ENCODE data around the gene HECTD1.
A peak's percentile ranks its signal among the peaks of the same experiment; 100 is the strongest.
"Not testable (repeated sequence)": the region's sequence is repeated elsewhere in the genome, so short reads cannot be mapped to it uniquely, and the experiment has no call there.

Gene HECTD1

DNA sequence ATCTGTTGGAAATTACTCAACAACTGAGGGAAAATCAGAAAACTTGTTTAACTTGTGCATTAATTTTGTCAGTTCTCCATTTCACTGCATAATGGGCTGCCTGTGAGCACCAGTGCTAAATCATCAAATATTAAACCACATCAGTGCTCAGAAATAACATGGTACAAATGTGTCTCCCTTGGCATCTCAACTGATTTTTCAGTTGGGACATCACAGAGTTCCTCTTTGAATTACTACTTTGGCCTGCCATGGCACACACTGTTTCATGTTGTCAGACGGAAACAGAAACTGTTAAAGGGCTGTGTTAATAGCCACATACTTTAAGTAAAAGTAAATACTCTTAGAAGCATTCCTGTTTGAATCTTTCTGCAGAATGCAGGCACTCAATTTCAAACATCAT, 139.4 kb downstream of the HECTD1 start:
- DNase-seq (ENCODE audit: insufficient read length, low spot score) (no peak), FAIRE-seq (no peak)
- TF ChIP-seq SPI1 (IDR thresholded peaks at IDR 0.05; ENCODE audit: low read depth, low read length) (peak; percentile 38; the same call in 1 of the 2 replicates), POU2F2 (IDR thresholded peaks at IDR 0.05; ENCODE audit: low read depth, low read length) (no peak)

DNA sequence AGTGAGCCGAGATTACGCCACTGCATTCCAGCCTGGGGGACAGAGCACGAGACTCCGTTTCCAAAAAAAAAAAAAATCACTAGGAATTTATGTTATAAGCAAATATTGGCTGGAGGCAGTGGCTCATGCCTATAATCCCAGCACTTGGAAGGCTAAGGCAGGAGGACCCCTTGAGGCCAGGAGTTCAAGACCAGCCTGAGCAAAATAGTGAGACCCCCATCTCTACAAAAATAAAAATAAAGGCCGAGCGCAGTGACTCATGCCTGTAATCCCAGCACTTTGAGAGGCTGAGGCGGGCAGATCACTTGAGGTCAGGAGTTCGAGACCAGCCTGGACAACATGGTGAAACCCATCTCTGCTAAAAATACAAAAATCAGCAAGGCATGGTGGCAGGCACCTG, 144.7 kb downstream of the HECTD1 start:
- not testable (repeated sequence) for FAIRE-seq; DNase-seq (ENCODE audit: insufficient read length, low spot score)

GRCh38 chr14:31060253-31060875, 147.2 kb downstream of the HECTD1 start:
- no peak for FAIRE-seq
- DNase-seq (ENCODE audit: insufficient read length, low spot score), result no peak
- TF ChIP-seq PAX5 (IDR thresholded peaks at IDR 0.05; ENCODE audit: insufficient read depth, low read length, severe bottlenecking) (no peak), TAF1 (IDR thresholded peaks at IDR 0.05; ENCODE audit: low read depth, low read length) (no peak), POU2F2 (IDR thresholded peaks at IDR 0.05; ENCODE audit: low read depth, low read length) (no peak), SPI1 (IDR thresholded peaks at IDR 0.05; ENCODE audit: low read depth, low read length) (no peak), POLR2AphosphoS5 (IDR thresholded peaks at IDR 0.05; ENCODE audit: low read depth, low read length) (no peak), POLR2A (IDR thresholded peaks at IDR 0.05; ENCODE audit: low read depth, low read length) (no peak)

DNA sequence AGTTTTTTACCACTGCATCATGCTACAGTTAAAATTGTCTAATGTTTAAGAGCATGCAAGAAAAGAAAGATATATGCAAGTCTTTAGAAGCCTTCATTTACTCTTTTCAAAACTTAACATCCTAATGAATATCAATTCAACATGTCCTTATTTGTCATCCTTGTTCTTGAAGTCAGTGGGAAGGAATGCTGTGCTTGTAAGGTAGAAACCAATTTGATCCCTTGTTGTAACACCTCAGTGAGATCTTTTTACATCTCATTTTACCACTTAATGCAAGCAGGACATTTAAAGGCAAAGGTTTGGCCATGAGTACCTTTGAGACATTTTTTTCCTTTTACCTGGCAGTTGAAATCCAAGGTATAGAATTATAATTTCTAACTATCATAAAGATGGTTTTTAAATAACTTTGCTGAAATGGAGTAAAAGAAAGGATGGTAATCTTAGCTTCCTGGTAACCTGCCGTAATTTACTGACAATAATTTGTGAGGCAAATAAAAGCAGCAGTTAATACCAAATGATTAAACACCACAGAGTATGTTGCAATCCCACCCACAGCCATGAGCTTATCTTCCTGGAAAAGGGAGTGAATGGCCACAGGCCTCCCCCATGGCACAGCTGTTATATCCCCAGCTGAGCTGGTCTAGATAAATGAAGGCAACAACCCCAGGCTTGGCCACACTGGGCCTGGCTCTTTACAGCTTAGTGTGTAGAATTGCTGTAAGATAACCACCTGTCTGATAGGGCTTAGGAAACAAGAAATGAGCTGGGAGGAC, 148.3 kb downstream of the HECTD1 start:
- FAIRE-seq (no peak), DNase-seq (ENCODE audit: insufficient read length, low spot score) (no peak)
- no peak for TF ChIP-seq POU2F2 (IDR thresholded peaks at IDR 0.05; ENCODE audit: low read depth, low read length)
- no peak for TF ChIP-seq POLR2A (IDR thresholded peaks at IDR 0.05; ENCODE audit: low read depth, low read length)
- no peak for TF ChIP-seq PAX5 (IDR thresholded peaks at IDR 0.05; ENCODE audit: insufficient read depth, low read length, severe bottlenecking)
- TF ChIP-seq TAF1 (IDR thresholded peaks at IDR 0.05; ENCODE audit: low read depth, low read length), result no peak
- no peak for TF ChIP-seq SPI1 (IDR thresholded peaks at IDR 0.05; ENCODE audit: low read depth, low read length)
- TF ChIP-seq POLR2AphosphoS5 (IDR thresholded peaks at IDR 0.05; ENCODE audit: low read depth, low read length), result no peak

DNA sequence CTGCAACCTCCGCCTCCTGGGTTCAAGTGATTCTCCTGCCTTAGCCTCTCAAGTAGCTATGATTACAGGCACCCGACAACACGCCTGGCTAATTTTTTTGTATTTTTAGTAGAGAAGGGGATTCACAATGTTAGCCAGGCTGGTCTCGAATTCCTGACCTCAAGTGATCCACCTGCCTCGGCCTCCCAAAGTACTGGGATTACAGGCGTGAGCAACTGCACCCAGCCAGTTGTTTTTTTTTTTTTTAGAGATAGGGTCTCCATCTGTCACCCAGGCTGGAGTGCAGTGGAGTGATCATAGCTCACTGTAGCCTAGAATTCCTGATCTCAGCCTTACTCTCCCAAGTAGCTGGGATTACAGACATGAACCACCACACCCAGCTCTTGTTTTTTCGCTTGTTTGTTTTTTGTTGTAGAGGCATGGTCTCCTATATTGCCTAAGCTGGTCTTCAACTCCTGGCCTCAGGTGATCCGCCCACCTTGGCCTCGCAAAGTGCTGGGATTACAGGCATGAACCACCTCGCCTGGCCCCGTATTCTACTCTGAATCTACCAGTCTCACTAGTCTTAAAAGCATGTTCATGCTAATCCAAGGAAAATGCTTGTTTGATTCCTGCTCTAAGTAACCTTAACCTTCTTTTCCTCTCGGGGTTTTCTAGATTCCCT, 149.8 kb downstream of the HECTD1 start:
- FAIRE-seq, result no peak
- no peak for DNase-seq (ENCODE audit: insufficient read length, low spot score)
- TF ChIP-seq TAF1 (IDR thresholded peaks at IDR 0.05; ENCODE audit: low read depth, low read length) (no peak), POU2F2 (IDR thresholded peaks at IDR 0.05; ENCODE audit: low read depth, low read length) (no peak), POLR2A (IDR thresholded peaks at IDR 0.05; ENCODE audit: low read depth, low read length) (no peak), PAX5 (IDR thresholded peaks at IDR 0.05; ENCODE audit: insufficient read depth, low read length, severe bottlenecking) (no peak), POLR2AphosphoS5 (IDR thresholded peaks at IDR 0.05; ENCODE audit: low read depth, low read length) (no peak), SPI1 (IDR thresholded peaks at IDR 0.05; ENCODE audit: low read depth, low read length) (no peak)

DNA sequence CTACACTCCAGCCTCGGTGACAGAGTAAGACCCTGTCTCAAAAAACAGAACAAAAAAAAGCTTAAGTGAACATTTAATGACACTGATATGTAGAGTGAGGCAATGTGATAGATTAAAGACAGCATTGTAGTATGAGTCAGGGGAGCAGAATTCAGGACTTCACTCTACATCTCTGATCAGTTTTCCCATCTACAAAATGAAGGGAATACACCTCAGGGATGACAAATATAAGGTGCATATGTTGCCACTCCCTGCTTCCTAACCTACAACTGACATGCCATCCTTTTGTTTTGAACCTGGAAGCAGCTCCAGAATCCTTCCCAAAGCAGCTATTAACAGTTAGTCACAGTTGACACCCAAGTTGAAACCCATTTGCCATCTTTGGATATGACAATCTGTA, 150.6 kb downstream of the HECTD1 start:
- TF ChIP-seq POU2F2 (IDR thresholded peaks at IDR 0.05; ENCODE audit: low read depth, low read length) (no peak), POLR2AphosphoS5 (IDR thresholded peaks at IDR 0.05; ENCODE audit: low read depth, low read length) (no peak), TAF1 (IDR thresholded peaks at IDR 0.05; ENCODE audit: low read depth, low read length) (no peak), POLR2A (IDR thresholded peaks at IDR 0.05; ENCODE audit: low read depth, low read length) (no peak), SPI1 (IDR thresholded peaks at IDR 0.05; ENCODE audit: low read depth, low read length) (no peak), PAX5 (IDR thresholded peaks at IDR 0.05; ENCODE audit: insufficient read depth, low read length, severe bottlenecking) (no peak)
- DNase-seq (ENCODE audit: insufficient read length, low spot score) (no peak), FAIRE-seq (no peak)

DNA sequence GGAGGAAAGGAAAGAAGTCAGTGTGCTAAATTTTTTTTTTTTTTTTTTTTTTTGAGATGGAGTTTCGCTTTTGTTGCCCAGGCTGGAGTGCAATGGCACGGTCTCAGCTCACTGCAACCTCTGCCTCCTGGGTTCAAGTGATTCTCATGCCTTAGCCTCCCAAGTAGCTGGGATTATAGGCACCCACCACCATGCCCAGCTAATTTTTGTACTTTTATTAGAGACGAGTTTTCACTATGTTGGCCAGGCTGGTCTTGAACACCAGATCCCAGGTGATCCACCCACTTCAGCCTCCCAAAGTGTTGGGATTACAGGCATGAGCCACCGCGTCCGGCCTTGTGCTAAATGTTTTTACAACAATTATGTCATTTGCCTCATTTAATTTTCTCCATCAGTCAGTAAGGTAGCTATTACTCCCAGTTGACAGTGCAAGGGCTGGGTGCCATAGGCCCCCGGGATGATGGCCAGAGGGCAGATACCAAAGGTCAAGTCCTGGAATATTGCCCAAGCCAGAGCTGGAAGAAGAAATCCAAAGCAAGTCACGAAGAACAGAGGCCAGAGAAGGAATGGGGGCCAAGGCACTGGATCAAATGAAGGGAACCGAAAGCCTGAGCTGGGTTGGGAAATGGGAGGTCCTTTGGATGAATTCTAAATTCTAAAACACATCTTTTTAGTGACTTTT, 154.5 kb downstream of the HECTD1 start:
- DNase-seq (ENCODE audit: insufficient read length, low spot score); FAIRE-seq: not testable (repeated sequence)

GRCh38 chr14:31051511-31051910, 156.1 kb downstream of the HECTD1 start:
- DNase-seq (ENCODE audit: insufficient read length, low spot score), result no peak
- no peak for FAIRE-seq
- TF ChIP-seq POLR2AphosphoS5 (IDR thresholded peaks at IDR 0.05; ENCODE audit: low read depth, low read length) (no peak), SPI1 (IDR thresholded peaks at IDR 0.05; ENCODE audit: low read depth, low read length) (no peak), POLR2A (IDR thresholded peaks at IDR 0.05; ENCODE audit: low read depth, low read length) (no peak), POU2F2 (IDR thresholded peaks at IDR 0.05; ENCODE audit: low read depth, low read length) (no peak), PAX5 (IDR thresholded peaks at IDR 0.05; ENCODE audit: insufficient read depth, low read length, severe bottlenecking) (no peak), TAF1 (IDR thresholded peaks at IDR 0.05; ENCODE audit: low read depth, low read length) (no peak)

DNA sequence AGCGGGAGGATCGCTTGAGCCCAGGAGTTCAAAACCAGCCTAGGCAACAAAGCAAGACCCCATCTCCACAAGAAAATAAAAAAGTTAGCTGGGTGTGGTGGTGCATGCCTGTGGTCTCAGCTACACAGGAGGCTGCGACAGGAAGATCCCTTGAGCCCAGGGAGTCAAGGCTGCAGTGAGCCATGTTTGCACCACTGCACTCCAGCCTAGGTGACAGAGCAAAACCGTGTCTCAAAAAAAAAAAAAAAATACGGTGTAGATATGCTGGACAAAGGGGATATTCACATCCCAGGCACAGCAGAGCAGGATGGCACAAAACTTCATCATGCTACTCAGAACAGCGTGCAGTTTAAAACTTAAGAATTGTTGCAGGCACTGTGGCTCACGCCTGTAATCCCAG, 156.6 kb downstream of the HECTD1 start:
- FAIRE-seq (no peak), DNase-seq (ENCODE audit: insufficient read length, low spot score) (no peak)
- TF ChIP-seq POU2F2 (IDR thresholded peaks at IDR 0.05; ENCODE audit: low read depth, low read length) (no peak), TAF1 (IDR thresholded peaks at IDR 0.05; ENCODE audit: low read depth, low read length) (no peak), POLR2AphosphoS5 (IDR thresholded peaks at IDR 0.05; ENCODE audit: low read depth, low read length) (no peak), PAX5 (IDR thresholded peaks at IDR 0.05; ENCODE audit: insufficient read depth, low read length, severe bottlenecking) (no peak), SPI1 (IDR thresholded peaks at IDR 0.05; ENCODE audit: low read depth, low read length) (no peak), POLR2A (IDR thresholded peaks at IDR 0.05; ENCODE audit: low read depth, low read length) (no peak)

All from GM12891 (cell line).